NCI-H2171 treated with DMSO at 0.1 percent for 48 hours (cell line): ENCODE results near the gene SAMD9.
A peak's percentile ranks its signal among the peaks of the same experiment; 100 is the strongest.
"Not testable (repeated sequence)": the region's sequence is repeated elsewhere in the genome, so short reads cannot be mapped to it uniquely, and the experiment has no call there.

Source experiments
- DNase-seq: peaks from one replicate; lab custom pipeline; 2025; lab: John Stamatoyannopoulos, UW

The SAMD9 gene

DNA sequence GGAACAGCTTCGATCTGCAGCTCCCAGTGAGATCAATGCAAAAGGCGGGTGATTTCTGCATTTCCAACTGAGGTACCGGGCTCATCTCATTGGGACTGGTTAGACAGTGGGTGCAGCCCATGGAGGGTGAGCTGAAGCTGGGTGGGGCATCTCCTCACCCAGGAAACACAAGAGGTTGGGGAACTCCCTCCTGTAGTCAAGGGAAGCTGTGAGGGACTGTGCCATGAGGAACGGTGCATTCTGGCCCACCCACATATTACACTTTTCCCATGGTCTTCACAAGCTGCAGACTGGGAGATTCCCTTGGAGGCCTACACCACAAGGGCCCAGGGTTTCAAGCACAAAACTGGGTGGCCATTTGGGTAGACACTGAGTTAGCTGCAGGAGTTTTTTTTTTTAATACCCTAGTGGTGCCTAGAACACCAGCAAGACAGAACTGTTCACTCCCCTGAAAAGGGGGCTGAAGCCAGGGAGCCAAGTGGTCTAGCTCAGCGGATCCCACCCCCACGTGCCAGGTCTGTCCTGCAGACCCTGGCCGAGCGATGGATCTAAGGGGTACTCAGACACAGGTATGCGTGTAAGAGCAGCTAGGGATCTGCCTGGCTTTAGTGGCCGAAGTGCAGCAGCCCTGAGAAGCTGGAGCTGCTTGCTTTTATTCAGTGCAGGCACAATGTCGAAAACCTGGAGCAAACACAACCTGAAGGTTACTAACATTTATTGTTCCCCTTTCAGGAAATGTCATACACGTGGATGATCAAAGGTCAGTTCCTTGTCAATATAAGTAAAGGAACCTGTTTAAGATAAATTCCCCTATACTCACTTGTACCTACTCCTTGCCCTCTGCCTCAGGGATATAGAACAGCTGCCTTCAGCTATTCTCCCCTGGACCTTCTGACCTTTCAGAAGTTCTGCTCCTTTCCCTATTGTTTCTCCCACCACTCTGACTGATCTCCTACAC lies 3.1 kb upstream of the SAMD9 start:
- no peak for DNase-seq

GRCh38 chr7:93119191-93119905 lies 1.6 kb upstream of the SAMD9 start:
- no peak for DNase-seq

- no peak for DNase-seq
These were observed 452 bp downstream of the SAMD9 start for GRCh38 chr7:93117327-93117726.

DNA sequence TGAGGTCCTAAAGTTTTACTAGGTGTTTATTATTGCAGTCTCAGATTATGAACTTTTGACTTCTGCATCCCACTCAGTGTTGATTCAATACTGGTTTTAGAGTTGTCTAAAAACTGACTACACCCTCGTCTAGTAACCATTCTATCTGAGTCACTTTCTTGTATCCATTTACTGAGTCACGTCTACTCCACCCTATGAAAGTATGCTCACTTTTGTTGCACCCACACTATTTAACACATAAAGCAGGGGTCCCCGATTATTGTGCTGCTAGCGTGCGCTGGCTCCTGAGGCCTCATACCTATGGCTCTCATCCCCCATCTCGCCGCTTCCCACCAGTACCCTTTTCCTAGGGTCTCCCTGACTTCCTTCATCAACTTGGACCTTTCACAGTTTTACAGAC lies 2.0 kb downstream of the SAMD9 start:
- DNase-seq: no peak

- no peak for DNase-seq
These were observed 9.8 kb downstream of the SAMD9 start for GRCh38 chr7:93108003-93108402.

DNA sequence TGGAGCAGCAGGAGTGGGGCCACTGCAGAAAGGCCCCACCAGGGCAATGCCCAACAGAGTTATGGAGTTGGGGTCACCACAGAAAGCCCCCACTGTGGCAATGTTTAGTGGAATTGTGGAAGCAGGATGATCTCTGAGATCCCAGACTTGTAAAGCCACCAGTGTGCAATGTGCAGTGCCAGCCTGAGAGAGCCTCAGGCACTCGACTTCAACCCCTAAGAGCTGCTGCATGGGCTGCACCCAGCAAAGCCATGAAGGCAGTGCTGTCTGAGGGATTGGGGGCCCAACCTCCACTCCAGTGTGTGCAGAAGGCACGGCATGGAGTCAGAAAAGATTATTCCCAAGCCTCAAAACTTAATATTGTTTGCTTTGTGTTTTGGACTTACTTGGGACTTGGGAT lies 20.4 kb downstream of the SAMD9 start:
- no peak for DNase-seq

DNA sequence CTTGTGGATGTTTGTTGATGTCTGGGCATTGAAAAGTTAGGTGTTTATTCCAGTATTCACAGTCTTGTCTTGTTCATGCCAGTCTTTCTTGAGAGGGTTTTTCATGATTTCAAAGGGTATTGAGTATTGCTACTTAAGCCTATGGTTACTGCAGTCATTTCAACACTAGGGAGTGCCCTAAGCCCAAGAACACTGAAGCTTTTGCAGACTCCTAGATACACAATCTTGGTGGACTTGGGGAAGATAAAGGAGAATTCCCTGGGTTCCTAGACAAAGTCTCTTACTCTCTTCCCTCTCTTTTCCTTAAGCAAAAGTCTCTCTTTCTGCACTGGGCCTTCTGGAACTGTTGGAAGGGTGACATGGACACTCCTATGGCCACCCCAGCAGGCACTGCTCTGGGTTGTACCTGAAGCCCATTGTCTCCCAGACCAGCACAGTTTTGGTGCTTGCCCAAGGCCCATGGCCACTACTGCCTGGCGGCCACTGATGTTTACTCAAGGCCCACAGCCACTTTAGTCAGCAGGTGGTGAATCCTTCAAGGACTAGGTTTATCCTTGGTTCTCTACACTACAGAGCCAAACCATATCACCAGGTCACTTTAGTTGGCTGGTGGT lies 24.9 kb downstream of the SAMD9 start:
- DNase-seq: no peak

DNA sequence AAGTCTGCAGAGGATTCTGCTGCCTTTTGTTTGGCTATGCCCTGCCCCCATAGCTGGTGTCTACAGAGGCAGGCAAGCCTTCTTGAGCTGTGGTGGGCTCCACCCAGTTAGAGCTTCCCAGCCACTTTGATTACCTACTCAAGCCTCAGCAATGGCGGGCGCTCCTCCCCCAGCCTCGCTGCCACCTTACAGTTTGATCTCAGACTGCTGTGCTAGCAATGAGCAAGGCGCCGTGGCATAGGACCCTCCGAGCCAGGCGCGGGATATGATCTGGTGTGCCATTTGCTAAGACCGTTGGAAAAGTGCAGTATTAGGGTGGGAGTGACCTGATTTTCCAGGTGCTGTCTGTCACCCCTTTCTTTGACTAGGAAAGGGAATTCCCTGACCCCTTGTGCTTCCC lies 44.4 kb downstream of the SAMD9 start:
- DNase-seq: not testable (repeated sequence)

- DNase-seq: no peak
These were observed 55.2 kb downstream of the SAMD9 start for GRCh38 chr7:93062599-93062998.

GRCh38 chr7:93060865-93061264 lies 56.9 kb downstream of the SAMD9 start:
- DNase-seq: no peak

GRCh38 chr7:93060025-93060424 lies 57.8 kb downstream of the SAMD9 start:
- DNase-seq: no peak

DNA sequence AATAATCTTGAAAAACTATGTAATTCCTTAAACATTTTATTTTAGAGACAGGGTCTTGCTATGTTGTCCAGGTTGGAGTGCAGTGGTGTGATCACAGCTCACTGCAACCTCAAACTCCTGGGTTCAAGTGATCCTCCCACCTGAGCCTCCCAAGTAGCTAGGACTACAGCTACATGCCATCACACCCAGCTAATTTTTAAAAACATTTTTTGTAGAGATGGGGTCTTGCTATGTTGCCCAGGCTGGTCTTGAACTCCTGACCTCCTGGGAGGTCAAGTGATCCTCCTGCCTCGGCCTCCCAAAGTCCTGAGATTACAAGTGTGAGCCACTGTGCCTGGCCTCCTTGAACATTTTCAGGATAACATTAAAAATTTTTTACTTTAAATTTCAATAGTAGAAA lies 61.2 kb downstream of the SAMD9 start:
- DNase-seq: not testable (repeated sequence)

GRCh38 chr7:93055543-93056107 lies 62.2 kb downstream of the SAMD9 start:
- DNase-seq: peak; percentile 72

- DNase-seq: no peak
These were observed 62.8 kb downstream of the SAMD9 start for GRCh38 chr7:93054975-93055374.

- no peak for DNase-seq
These were observed 63.5 kb downstream of the SAMD9 start for GRCh38 chr7:93053949-93054943.

GRCh38 chr7:93053209-93053948 lies 64.4 kb downstream of the SAMD9 start:
- no peak for DNase-seq

DNA sequence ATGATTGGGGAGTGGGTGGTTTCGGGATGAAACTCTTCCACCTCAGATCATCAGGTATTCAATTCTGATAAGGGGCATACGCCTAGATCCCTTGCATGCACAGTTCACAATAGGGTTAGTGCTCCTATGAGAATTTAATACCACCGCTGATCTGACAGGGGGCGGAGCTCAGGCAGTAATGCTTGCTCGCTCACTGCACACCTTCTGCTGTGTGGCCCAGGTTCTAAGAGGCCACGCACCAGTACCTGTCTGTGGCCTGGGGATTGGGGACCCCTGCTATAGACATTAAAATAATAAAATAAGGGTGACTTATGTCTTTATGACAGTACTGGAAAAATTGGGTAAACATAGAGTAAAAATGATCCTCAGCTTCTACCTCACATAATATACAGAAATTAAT lies 66.1 kb downstream of the SAMD9 start:
- no peak for DNase-seq
